Mesenchymal stem cell (in vitro differentiated cells and primary cell): ENCODE results near the gene STK38.

ENCODE experiments used
- DNase-seq: peaks from one replicate; pipeline ENCODE4 v3.0.0-alpha.2; 2013
- H2AFZ ChIP-seq: one replicate; pipeline ENCODE4 v1.6.1; 2013; ENCODE audit warnings: low read depth, mild to moderate bottlenecking, control low read depth, inconsistent platforms, low read length, moderate library complexity
- H2AK5ac ChIP-seq: 2 replicates; pipeline ENCODE4 v1.6.1; 2013; ENCODE audit warnings: low read length, moderate library complexity, mild to moderate bottlenecking, inconsistent platforms; ENCODE audit not compliant: severe bottlenecking
- H2BK120ac ChIP-seq: one replicate; pipeline ENCODE4 v1.6.1; 2013; ENCODE audit warnings: low read depth, mild to moderate bottlenecking, inconsistent platforms, low read length, moderate library complexity
- H2BK12ac ChIP-seq, 2 experiments: one replicate each; pipeline ENCODE4 v1.6.1; 2013; ENCODE audit warnings: inconsistent platforms in 2 of 2, low read length in 2 of 2, mild to moderate bottlenecking in 2 of 2, moderate library complexity in 2 of 2, control low read depth in 1 of 2
- H2BK15ac ChIP-seq: one replicate; pipeline ENCODE4 v1.6.1; 2013; ENCODE audit warnings: mild to moderate bottlenecking, low read depth, inconsistent platforms; ENCODE audit not compliant: poor library complexity, severe bottlenecking
- H2BK5ac ChIP-seq: 2 replicates; pipeline ENCODE4 v1.6.1; 2013; ENCODE audit warnings: low read depth, mild to moderate bottlenecking, low read length, control low read depth, inconsistent platforms; ENCODE audit not compliant: poor library complexity, severe bottlenecking
- H3K14ac ChIP-seq, 2 experiments: one replicate each; pipeline ENCODE4 v1.6.1; 2013; ENCODE audit warnings: inconsistent platforms in 2 of 2, low read length in 2 of 2, control low read depth in 1 of 2, mild to moderate bottlenecking in 1 of 2, moderate library complexity in 1 of 2
- H3K18ac ChIP-seq, 2 experiments: one replicate each; pipeline ENCODE4 v1.6.1; 2013; ENCODE audit warnings: inconsistent platforms in 2 of 2, low read length in 2 of 2, control low read depth in 1 of 2, low read depth in 1 of 2, mild to moderate bottlenecking in 1 of 2
- H3K23ac ChIP-seq, 2 experiments: one replicate each; pipeline ENCODE4 v1.6.1; 2013; ENCODE audit warnings: inconsistent platforms in 2 of 2, low read length in 2 of 2, mild to moderate bottlenecking in 2 of 2, moderate library complexity in 2 of 2, control low read depth in 1 of 2
- H3K27ac ChIP-seq: 2 replicates; pipeline ENCODE4 v1.5.1; 2013; ENCODE audit warnings: mild to moderate bottlenecking, moderate library complexity, low read length, control low read depth, inconsistent platforms; ENCODE audit not compliant: poor library complexity, severe bottlenecking
- H3K27me3 ChIP-seq, 2 experiments: 2 replicates each; pipeline versions ENCODE4 v1.6.1 to v1.7.0; 2013; ENCODE audit warnings: low read length in 2 of 2, mild to moderate bottlenecking in 2 of 2, moderate library complexity in 2 of 2, control low read depth in 1 of 2, inconsistent platforms in 1 of 2; ENCODE audit not compliant: control insufficient read depth in 1 of 2, insufficient read depth in 1 of 2
- H3K36me3 ChIP-seq, 2 experiments: 2 replicates each; pipeline versions ENCODE4 v1.6.1 to v1.7.0; 2013; ENCODE audit warnings: low read length in 2 of 2, control low read depth in 1 of 2, inconsistent platforms in 1 of 2, low read depth in 1 of 2, mild to moderate bottlenecking in 1 of 2; ENCODE audit not compliant: insufficient read depth in 2 of 2, control insufficient read depth in 1 of 2
- H3K4ac ChIP-seq, 2 experiments: one replicate each; pipeline ENCODE4 v1.6.1; 2013; ENCODE audit warnings: inconsistent platforms in 2 of 2, low read length in 2 of 2, mild to moderate bottlenecking in 2 of 2, moderate library complexity in 2 of 2, control low read depth in 1 of 2, low read depth in 1 of 2
- H3K4me1 ChIP-seq: 2 replicates; pipeline ENCODE4 v1.6.1; 2013; ENCODE audit warnings: low read depth, low read length, control low read depth; ENCODE audit not compliant: control insufficient read depth, insufficient read depth
- H3K4me2 ChIP-seq: 2 replicates; pipeline ENCODE4 v1.6.1; 2013; ENCODE audit warnings: low read length, mild to moderate bottlenecking, inconsistent platforms; ENCODE audit not compliant: poor library complexity, severe bottlenecking
- H3K4me3 ChIP-seq, 2 experiments: 2 replicates each; pipeline versions ENCODE4 v1.5.1 to v1.7.0; 2013; ENCODE audit warnings: low read length in 2 of 2, mild to moderate bottlenecking in 2 of 2, control low read depth in 1 of 2, low read depth in 1 of 2; ENCODE audit not compliant: insufficient read depth in 1 of 2
- H3K79me1 ChIP-seq: replicated peaks from 2 replicates; pipeline ENCODE4 v1.6.1; 2013; ENCODE audit warnings: mild to moderate bottlenecking, control low read depth, low read length, inconsistent platforms; ENCODE audit not compliant: poor library complexity, severe bottlenecking
- H3K9ac ChIP-seq: 2 replicates; pipeline ENCODE4 v1.7.0; 2013; ENCODE audit warnings: mild to moderate bottlenecking, low read length, moderate library complexity
- H3K9me3 ChIP-seq: 2 replicates; pipeline ENCODE4 v1.7.0; 2013; ENCODE audit warnings: mild to moderate bottlenecking, low read length; ENCODE audit not compliant: control insufficient read depth
- H4K8ac ChIP-seq: one replicate; pipeline ENCODE4 v1.6.1; 2013; ENCODE audit warnings: inconsistent platforms, mild to moderate bottlenecking, low read length, moderate library complexity
- H4K91ac ChIP-seq: one replicate; pipeline ENCODE4 v1.6.1; 2013; ENCODE audit warnings: mild to moderate bottlenecking, low read length, inconsistent platforms
- WGBS: methylation state at CpG from one replicate; pipeline ENCODE4 v1.1.7; 2013; ENCODE audit warnings: mixed read lengths; 5-methylcytosine and 5-hydroxymethylcytosine counted together

STK38 gene

DNA sequence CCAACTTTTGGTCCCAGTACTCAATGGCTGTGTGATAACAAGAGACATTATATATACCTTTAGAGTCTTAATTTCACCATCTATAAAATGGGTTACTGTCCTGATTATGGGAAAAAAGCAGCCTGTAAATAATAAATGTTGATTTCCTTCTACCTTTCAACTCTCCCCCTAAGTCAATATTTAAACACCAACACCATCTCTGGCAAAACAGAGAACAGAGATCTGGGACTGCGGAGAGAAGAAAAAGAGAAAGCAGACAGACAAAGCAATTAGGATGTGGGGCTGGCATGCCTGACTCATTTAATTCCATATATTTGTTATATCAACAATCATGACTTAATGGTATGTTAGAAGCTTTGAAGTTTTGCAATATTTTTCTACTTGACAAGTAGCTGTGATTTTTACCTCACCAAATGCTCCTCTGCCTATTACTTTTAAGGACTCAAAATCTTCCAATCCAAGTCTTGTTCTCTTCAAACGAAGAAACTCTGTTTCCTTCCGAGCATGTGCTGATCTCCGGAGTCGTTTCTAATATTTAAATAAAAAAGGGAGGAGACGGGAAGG is 23.3 kb downstream of the STK38 start:
- Histone ChIP-seq H3K9me3 (no peaks in the 10 kb centered on the region), H2BK120ac (no peak overlapping the region), H3K27ac (no peak overlapping the region), H3K4ac (no peak overlapping the region), H2BK5ac (no peak overlapping the region), H3K4me2 (no peak overlapping the region), H3K36me3 (peaks cover 11 to 71% of the 10 kb centered on the region in 2 experiments), H3K27me3 (no peaks in the 10 kb centered on the region), H2BK12ac (no peak overlapping the region), H3K23ac (no peak overlapping the region), H3K4me1 (no peaks in the 10 kb centered on the region), H2AFZ (no peak overlapping the region), H3K14ac (no peak overlapping the region), H2AK5ac (no peak overlapping the region), H3K18ac (no peak overlapping the region), H3K79me1 (peaks cover 27% of the 10 kb centered on the region), H4K8ac (no peak overlapping the region), H4K91ac (no peak overlapping the region), H3K4me3 (no peak overlapping the region), H2BK15ac (no peak overlapping the region), H3K9ac (no peak overlapping the region)
- 100% methylated on average over 5 of the region's 6 CpGs for WGBS
- no peak for DNase-seq

DNA sequence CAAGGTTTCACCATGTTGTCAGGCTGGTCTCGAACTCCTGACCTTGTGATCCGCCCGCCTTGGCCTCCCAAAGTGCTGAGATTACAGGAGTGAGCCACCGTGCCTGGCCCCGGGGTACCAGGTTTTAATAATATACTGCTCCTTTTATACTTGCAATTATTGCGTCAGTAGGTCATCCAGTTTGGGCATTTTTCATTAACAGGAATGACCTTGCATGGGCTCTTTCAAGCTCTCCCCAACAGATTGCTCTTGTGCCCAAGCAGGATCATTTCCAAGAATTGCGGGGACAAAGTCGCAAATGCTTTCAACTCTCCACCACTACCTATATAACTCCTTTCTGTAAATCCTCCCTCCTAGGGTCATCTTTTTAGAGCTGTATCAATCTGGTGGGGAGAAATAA is 23.8 kb downstream of the STK38 start:
- Histone ChIP-seq H3K4ac (no peak overlapping the region), H3K4me1 (no peaks in the 10 kb centered on the region), H3K23ac (no peak overlapping the region), H3K9me3 (no peaks in the 10 kb centered on the region), H3K36me3 (peaks cover 12 to 75% of the 10 kb centered on the region in 2 experiments), H2BK5ac (no peak overlapping the region), H3K18ac (no peak overlapping the region), H3K14ac (no peak overlapping the region), H3K4me2 (no peak overlapping the region), H4K91ac (no peak overlapping the region), H4K8ac (no peak overlapping the region), H2AK5ac (no peak overlapping the region), H3K79me1 (peaks cover 27% of the 10 kb centered on the region), H2BK15ac (no peak overlapping the region), H3K27me3 (no peaks in the 10 kb centered on the region), H3K4me3 (no peak overlapping the region), H2AFZ (no peak overlapping the region), H3K27ac (no peak overlapping the region), H2BK12ac (no peak overlapping the region), H3K9ac (no peak overlapping the region), H2BK120ac (no peak overlapping the region)
- WGBS, result 97% methylated on average over 8 of the region's 8 CpGs
- DNase-seq, result no peak

- Histone ChIP-seq H3K27me3 (no peaks in the 10 kb centered on the region), H2AFZ (no peak overlapping the region), H4K8ac (no peak overlapping the region), H4K91ac (no peak overlapping the region), H3K36me3 (peaks cover 14 to 92% of the 10 kb centered on the region in 2 experiments), H2BK120ac (no peak overlapping the region), H3K4ac (no peak overlapping the region), H3K4me1 (peaks cover 2% of the 10 kb centered on the region), H3K9ac (no peak overlapping the region), H2BK5ac (no peak overlapping the region), H3K9me3 (no peaks in the 10 kb centered on the region), H2BK12ac (no peak overlapping the region), H2BK15ac (no peak overlapping the region), H3K14ac (no peak overlapping the region), H2AK5ac (no peak overlapping the region), H3K27ac (no peak overlapping the region), H3K79me1 (peaks cover 23% of the 10 kb centered on the region), H3K4me2 (no peak overlapping the region), H3K4me3 (no peak overlapping the region), H3K23ac (no peak overlapping the region), H3K18ac (no peak overlapping the region)
- no peak for DNase-seq
Observed at GRCh38 chr6:36519352-36519751, 27.9 kb downstream of the STK38 start.

- no peak overlapping the region for H3K4me2 ChIP-seq
- no peaks in the 10 kb centered on the region for H3K27me3 ChIP-seq
- H2AFZ ChIP-seq, result no peak overlapping the region
- H3K9me3 ChIP-seq, result no peaks in the 10 kb centered on the region
- no peak overlapping the region for H2BK5ac ChIP-seq
- no peak overlapping the region for H4K91ac ChIP-seq
- no peak overlapping the region for H2BK15ac ChIP-seq
- H3K27ac ChIP-seq, result no peak overlapping the region
- WGBS, result no CpG with 5 or more reads among the region's 2 CpGs
- no peak overlapping the region for H3K4ac ChIP-seq
- H3K23ac ChIP-seq, result no peak overlapping the region
- no peak overlapping the region for H3K4me3 ChIP-seq
- peaks cover 2% of the 10 kb centered on the region for H3K4me1 ChIP-seq
- no peak overlapping the region for H2AK5ac ChIP-seq
- H3K79me1 ChIP-seq, result peaks cover 17% of the 10 kb centered on the region
- no peak for DNase-seq
- H3K36me3 ChIP-seq, result peaks cover 16 to 90% of the 10 kb centered on the region in 2 experiments
- no peak overlapping the region for H2BK120ac ChIP-seq
- H3K9ac ChIP-seq, result no peak overlapping the region
- no peak overlapping the region for H3K14ac ChIP-seq
- H4K8ac ChIP-seq, result no peak overlapping the region
- no peak overlapping the region for H3K18ac ChIP-seq
- no peak overlapping the region for H2BK12ac ChIP-seq
Observed at GRCh38 chr6:36517408-36517807, 29.9 kb downstream of the STK38 start.
